Fibroblast of villous mesenchyme (primary cell): Measurements from ENCODE around the gene PLXNC1. TPM values are rescaled to one million over a fixed set of nuclear protein-coding genes. Genes with fewer than 3 reads are reported as not detected.

Source experiments
- DNase-seq: peaks from one replicate; pipeline ENCODE4 v3.0.0-alpha.2; 2010; ENCODE audit warnings: low read depth
- H3K4me3 ChIP-seq: 2 replicates; pipeline ENCODE4 v1.5.1; 2011; ENCODE audit warnings: low read depth, mild to moderate bottlenecking, low read length
- CTCF ChIP-seq: IDR thresholded peaks from 2 replicates; pipeline ENCODE4 v1.5.1; 2012; ENCODE audit warnings: low read depth, mild to moderate bottlenecking, low read length; ENCODE audit not compliant: insufficient read depth
- total RNA-seq: library from RNA; depleted of rRNA; stranded (reverse); fragments of >200 nt; gene quantifications from 2 replicates; pipeline ENCODE4 v1.2.3, GENCODE V29; 2012

PLXNC1 gene
- total RNA-seq, 1 donor, result 0.86 TPM

GRCh38 chr12:94227066-94227465 lies 78.7 kb downstream of the PLXNC1 start:
- no peak for DNase-seq
- H3K4me3 ChIP-seq, result no peak overlapping the region
- no peak for TF ChIP-seq CTCF

GRCh38 chr12:94228488-94228907 lies 80.1 kb downstream of the PLXNC1 start:
- no peak overlapping the region for H3K4me3 ChIP-seq
- no peak for DNase-seq
- no peak for TF ChIP-seq CTCF

GRCh38 chr12:94229902-94230301 lies 81.5 kb downstream of the PLXNC1 start:
- no peak for DNase-seq
- TF ChIP-seq CTCF, result no peak
- H3K4me3 ChIP-seq, result no peak overlapping the region

GRCh38 chr12:94230357-94230905 lies 82.1 kb downstream of the PLXNC1 start:
- peak; percentile 23 for DNase-seq
- H3K4me3 ChIP-seq, result no peak overlapping the region
- TF ChIP-seq CTCF, result no peak

- H3K4me3 ChIP-seq, result no peak overlapping the region
- no peak for DNase-seq
- TF ChIP-seq CTCF, result no peak
Measured at GRCh38 chr12:94231709-94232108, 83.3 kb downstream of the PLXNC1 start.

GRCh38 chr12:94235848-94236247 lies 87.5 kb downstream of the PLXNC1 start:
- DNase-seq, result no peak
- TF ChIP-seq CTCF, result no peak
- H3K4me3 ChIP-seq, result no peak overlapping the region

- no peak overlapping the region for H3K4me3 ChIP-seq
- no peak for DNase-seq
- TF ChIP-seq CTCF, result no peak
Measured at GRCh38 chr12:94239332-94239993, 91.1 kb downstream of the PLXNC1 start.
